GM18505 (cell line): ENCODE data around the gene TMEFF2.

Experiments
- ATAC-seq: cut with Tn5 transposase; IDR thresholded peaks from one replicate; pipeline ENCODE4 v1.9.1; 2021; ENCODE audit not compliant: unreplicated experiment
- POLR2A ChIP-seq: IDR thresholded peaks from 4 replicates; pipeline ENCODE4 v1.6.1; 2011; ENCODE audit warnings: borderline replicate concordance; ENCODE audit not compliant: insufficient read depth, insufficient read length; ENCODE audit errors: extremely low read depth

Gene TMEFF2

GRCh38 chr2:191952515-191953270 is 242.0 kb downstream of the TMEFF2 start:
- ATAC-seq: no peak
- TF ChIP-seq POLR2A: no peak

DNA sequence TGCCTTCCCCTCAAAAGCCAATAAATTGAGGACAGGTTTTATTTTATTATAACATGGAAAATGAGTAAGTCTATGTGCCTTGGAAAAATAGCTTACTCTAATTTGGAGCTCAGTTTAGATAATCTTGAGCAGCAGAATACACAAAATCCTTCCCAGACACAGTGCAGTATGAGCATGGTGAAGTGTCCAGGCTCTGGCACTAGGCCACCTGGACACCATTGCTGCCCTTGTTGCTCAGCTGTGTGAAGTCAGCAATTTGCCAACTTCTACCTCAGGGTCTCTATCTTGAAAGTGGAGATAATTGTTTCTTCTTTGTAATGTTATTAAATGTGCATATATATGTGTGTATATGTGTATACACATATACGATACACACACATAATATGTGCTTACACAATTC is 242.9 kb downstream of the TMEFF2 start:
- no peak for ATAC-seq

GRCh38 chr2:191951376-191951775 is 243.4 kb downstream of the TMEFF2 start:
- no peak for TF ChIP-seq POLR2A
- ATAC-seq: no peak

More for the DNA sequence above, 242.9 kb downstream of the TMEFF2 start:
- TF ChIP-seq POLR2A: no peak

- TF ChIP-seq POLR2A: no peak
- ATAC-seq: no peak
Measured at GRCh38 chr2:191950132-191950874, 244.4 kb downstream of the TMEFF2 start.

DNA sequence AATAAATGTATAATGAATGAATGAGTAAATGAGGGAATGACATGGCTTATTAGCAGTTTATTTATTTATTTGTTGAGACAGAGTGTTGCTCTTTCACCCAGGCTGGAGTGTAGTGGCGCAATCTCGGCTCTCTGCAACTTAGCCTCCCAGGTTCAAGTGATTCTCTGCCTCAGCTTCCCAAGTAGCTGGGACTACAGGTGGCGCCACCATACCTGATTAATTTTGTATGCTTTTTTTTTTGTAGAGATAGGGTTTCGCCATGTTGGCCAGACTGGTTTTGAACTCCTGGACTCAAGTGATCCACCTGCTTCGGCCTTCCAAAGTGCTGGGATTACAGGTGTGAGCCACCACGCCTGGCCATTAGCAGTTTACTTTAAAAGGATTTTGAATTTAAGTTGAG is 247.5 kb downstream of the TMEFF2 start:
- ATAC-seq: no peak

GRCh38 chr2:191946471-191947182 is 248.1 kb downstream of the TMEFF2 start:
- peak; percentile 57 for ATAC-seq
- TF ChIP-seq POLR2A: no peak

More for the DNA sequence above, 247.5 kb downstream of the TMEFF2 start:
- TF ChIP-seq POLR2A: no peak

GRCh38 chr2:191945623-191946022 is 249.1 kb downstream of the TMEFF2 start:
- no peak for ATAC-seq
- TF ChIP-seq POLR2A: no peak

DNA sequence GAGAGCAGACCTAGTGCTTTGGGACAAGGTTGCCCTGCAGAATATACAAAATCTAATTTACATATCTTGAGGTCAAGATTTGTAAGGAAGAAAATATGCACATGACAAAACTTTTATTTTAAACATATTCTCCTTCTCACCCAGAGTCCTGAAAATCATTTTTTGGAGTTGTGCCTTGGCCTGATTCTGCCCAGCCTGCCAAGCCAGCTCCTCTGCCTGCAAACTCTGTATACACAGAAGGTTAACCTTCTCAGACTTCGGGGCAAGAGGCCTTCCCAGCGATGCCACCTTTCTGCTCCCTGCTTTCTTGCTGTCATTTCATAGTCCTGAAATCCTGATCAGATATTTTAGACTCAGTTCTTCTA is 252.0 kb downstream of the TMEFF2 start:
- no peak for TF ChIP-seq POLR2A
- no peak for ATAC-seq

- TF ChIP-seq POLR2A: no peak
- ATAC-seq: no peak
Measured at GRCh38 chr2:191942090-191942738, 252.5 kb downstream of the TMEFF2 start.

DNA sequence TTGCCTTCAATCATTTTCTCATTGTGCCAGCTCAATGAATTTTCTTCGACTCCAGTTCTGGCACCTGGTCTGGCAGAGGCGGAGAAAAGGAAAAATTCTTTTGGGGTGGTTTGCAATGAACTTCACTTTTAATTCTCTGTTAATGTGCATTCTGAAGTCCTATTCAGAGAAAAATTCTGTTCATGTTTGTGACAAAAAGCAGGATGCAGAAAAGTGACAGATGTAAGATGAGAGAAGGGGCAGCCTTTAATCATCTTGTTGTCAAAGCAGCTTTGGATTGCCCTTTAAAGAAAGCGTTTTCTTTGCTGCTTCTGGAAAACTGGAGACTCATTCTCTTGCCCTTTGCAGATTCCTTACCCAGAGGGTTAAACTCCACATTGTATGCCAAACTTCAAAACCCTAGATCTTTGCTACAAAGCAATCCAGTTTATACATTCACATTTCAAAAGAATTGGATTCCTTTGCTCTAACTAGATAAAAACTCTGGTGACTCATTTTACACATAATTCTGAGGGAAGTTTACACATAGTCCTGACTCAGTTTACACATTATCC is 253.3 kb downstream of the TMEFF2 start:
- no peak for TF ChIP-seq POLR2A
- no peak for ATAC-seq

GRCh38 chr2:191938779-191939178 is 256.0 kb downstream of the TMEFF2 start:
- no peak for ATAC-seq
- no peak for TF ChIP-seq POLR2A

GRCh38 chr2:191936882-191937405 is 257.8 kb downstream of the TMEFF2 start:
- no peak for ATAC-seq
- TF ChIP-seq POLR2A: no peak

- TF ChIP-seq POLR2A: no peak
- no peak for ATAC-seq
Measured at GRCh38 chr2:191935247-191935646, 259.5 kb downstream of the TMEFF2 start.

DNA sequence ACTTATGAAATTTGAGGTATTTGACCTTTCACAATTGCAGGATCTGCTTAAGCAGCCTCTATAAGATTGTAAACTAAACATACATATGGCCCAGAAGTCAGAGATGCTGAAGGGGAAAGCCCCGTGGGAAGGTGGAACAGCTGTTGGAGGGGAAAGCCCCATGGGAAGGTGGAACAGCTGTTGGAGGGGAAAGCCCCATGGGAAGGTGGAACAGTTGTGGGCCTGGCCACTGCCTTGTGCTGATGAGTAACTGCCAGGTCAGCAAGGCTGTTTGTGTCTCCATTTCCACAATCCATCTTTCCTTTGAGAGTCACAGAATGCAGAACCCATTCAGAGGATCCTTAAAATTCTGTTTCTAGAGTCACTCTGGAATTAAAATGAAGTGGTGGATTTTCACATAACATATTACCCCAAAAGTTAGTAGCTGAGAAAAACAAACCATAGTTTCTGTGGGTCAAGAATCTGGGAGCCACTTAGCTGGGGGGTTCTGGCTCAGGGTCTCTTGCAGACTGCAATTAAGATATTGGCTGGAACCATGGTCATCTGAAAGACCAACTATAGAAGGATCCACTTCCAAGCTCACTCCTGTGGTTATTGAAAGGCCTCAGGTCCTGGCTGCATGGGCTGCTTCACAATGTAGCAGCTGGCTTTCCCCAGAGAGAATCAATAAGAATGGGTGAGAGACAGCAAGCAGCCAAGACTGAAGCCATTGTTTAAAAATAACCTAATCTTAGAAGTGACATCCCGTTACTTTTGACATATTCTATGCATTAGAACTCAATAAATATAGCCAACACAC is 261.2 kb downstream of the TMEFF2 start:
- ATAC-seq: peak; percentile 93
- no peak for TF ChIP-seq POLR2A
